GM12865 (cell line): Measurements from ENCODE around the gene HTRA3.

ENCODE experiments used
- DNase-seq: peaks from one replicate; pipeline ENCODE4 v3.0.0; 2010; ENCODE audit warnings: low read depth
- H3K4me3 ChIP-seq: 2 replicates; pipeline ENCODE4 v1.5.1; 2011; ENCODE audit warnings: mild to moderate bottlenecking, low read depth, low read length, control low read depth
- CTCF ChIP-seq: IDR thresholded peaks from 2 replicates; pipeline ENCODE4 v1.5.1; 2011; ENCODE audit warnings: low read length, control low read depth, low read depth, inconsistent platforms; ENCODE audit not compliant: insufficient read depth; ENCODE audit errors: missing control alignments

HTRA3 gene

GRCh38 chr4:8308856-8309771 is 39.6 kb downstream of the HTRA3 start:
- H3K4me3 ChIP-seq = no peak overlapping the region
- DNase-seq = no peak
- no peak for TF ChIP-seq CTCF

- H3K4me3 ChIP-seq = no peak overlapping the region
- TF ChIP-seq CTCF = no peak
- no peak for DNase-seq
Observed at GRCh38 chr4:8310306-8310705, 40.8 kb downstream of the HTRA3 start.

- DNase-seq = no peak
- no peak for TF ChIP-seq CTCF
- H3K4me3 ChIP-seq = no peak overlapping the region
Observed at GRCh38 chr4:8311101-8312068, 41.8 kb downstream of the HTRA3 start.

- H3K4me3 ChIP-seq = no peak overlapping the region
- no peak for TF ChIP-seq CTCF
- DNase-seq = no peak
Observed at GRCh38 chr4:8312069-8312445, 42.5 kb downstream of the HTRA3 start.

GRCh38 chr4:8312976-8313375 is 43.4 kb downstream of the HTRA3 start:
- DNase-seq = no peak
- no peak overlapping the region for H3K4me3 ChIP-seq
- no peak for TF ChIP-seq CTCF

- no peak overlapping the region for H3K4me3 ChIP-seq
- TF ChIP-seq CTCF = no peak
- no peak for DNase-seq
Observed at GRCh38 chr4:8314691-8315255, 45.2 kb downstream of the HTRA3 start.
